T-helper 1 cell treated with Interleukin-12 subunit alpha and Interleukin-12 subunit beta and Interleukin-4 antibody, amounts not matched to agents 30 ng/mL and 1 ng/mL, for 36 hours (primary cell): Measurements from ENCODE around the gene TCFL5. TPM values are rescaled to one million over a fixed set of nuclear protein-coding genes. Genes with fewer than 3 reads are reported as not detected.

Experiments used
- intact Hi-C: fragments of 100-400 bp; cut with micrococcal nuclease; formaldehyde crosslinking; loops from one replicate; pipeline ENCODE4 v1.15.1; 2024
- total RNA-seq: library from RNA; stranded (reverse); gene quantifications from 2 replicates; pipeline ENCODE4 v1.2.3, GENCODE V29; 2022

The TCFL5 gene
- total RNA-seq, 1 donor from 2014 or later: 4.5 TPM

GRCh38 chr20:62823688-62824475, 37.7 kb downstream of the TCFL5 start:
- intact Hi-C loops: loop anchor here (1.0 to 2.0 kb wide), 3 partner anchors 29 to 185 kb away; partner anchors contain the start of gene TCFL5

GRCh38 chr20:62822788-62823651, 38.6 kb downstream of the TCFL5 start:
- intact Hi-C loops: loop anchor here (1.0 kb wide), 1 partner anchor 186 kb away; no protein-coding TSS in a partner anchor

DNA sequence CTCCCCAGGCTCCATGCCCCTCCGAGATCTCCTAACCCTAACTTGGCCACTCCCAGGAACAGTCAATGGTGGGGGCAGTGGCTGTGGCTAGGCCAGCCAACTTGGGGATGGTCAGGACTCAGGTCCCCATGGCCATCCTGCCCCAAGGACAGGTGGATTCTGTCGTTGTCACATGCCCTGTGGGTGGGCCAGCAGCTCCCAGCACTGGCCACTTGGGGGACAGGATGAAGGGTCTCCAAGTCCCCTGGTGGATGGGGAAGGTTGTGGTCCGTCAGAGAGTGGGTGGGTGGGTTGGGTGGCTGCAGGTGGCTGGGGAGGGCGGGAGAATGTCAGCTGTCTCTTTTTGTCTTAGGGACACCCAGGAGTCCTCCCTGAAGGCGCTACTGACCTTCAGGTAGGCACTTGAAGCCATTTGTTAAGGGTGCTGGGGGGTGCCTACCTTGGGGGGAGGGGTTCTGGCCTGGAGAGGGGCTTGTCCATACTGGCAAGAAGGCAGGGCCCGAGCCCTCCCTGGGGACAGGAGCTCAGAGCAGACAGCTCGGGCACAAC, 39.3 kb downstream of the TCFL5 start:
- intact Hi-C loops: no loop called here

DNA sequence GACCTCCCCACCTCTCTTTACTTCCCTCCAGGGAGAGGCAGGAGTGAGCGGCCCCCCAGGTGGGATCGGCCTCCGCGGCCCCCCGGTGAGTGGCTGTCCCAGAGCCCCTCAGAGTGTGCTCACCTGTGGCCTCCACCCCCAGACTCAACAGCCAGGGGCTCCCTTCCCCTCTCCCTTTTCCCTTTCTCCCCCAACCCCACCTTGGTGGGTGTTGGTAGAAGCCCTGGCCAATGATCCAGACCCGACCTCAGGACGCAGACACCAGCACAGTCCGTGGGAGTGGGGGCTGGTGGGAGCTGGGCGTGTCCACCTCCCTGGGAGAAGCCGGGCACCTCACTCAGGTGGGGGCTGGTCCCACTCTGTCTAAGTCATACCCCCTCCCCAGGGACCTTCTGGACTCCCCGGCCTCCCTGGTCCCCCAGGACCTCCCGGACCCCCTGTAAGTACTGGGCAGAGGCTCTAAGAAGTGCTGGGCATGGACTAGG, 39.9 kb downstream of the TCFL5 start:
- intact Hi-C loops: no loop called here

- intact Hi-C loops: no loop called here
Observed at GRCh38 chr20:62820962-62821725, 40.5 kb downstream of the TCFL5 start.

DNA sequence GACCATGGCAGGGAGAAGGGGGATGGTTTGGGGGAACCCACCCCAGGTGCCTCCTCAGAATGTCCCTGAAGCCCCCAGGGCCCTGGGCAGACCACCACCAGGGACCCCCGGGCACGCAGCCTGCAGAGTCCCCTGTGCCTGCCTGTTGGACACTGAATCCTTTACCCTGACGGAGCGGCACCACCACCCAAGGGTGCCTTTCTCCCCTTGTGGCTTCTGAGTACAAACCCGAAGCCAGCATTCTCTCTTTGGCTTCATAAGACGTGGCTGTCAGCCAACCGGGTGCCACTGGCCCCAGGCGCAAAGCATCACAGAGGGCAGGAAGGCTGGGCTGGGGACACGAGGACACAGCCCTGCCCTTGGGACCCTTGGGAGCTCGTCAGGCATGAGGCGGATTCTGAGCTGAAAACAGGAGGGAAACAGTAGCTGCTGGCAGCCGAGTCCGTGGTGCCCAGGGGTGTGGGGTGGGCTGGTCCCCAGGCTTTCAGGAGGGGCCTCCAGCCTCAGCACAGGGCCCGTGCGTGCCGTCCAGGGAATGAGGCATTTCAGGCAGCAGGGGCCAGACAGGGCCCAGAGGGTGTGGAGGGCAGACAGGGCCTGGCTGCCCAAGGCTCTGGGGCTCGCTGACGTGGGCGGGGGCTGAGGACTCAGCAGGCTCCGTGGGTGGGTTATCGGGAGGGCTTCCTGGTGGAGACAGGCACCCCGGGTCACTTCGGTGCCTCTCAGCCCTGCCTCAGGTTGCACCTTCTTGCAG, 41.2 kb downstream of the TCFL5 start:
- intact Hi-C loops: no loop called here

DNA sequence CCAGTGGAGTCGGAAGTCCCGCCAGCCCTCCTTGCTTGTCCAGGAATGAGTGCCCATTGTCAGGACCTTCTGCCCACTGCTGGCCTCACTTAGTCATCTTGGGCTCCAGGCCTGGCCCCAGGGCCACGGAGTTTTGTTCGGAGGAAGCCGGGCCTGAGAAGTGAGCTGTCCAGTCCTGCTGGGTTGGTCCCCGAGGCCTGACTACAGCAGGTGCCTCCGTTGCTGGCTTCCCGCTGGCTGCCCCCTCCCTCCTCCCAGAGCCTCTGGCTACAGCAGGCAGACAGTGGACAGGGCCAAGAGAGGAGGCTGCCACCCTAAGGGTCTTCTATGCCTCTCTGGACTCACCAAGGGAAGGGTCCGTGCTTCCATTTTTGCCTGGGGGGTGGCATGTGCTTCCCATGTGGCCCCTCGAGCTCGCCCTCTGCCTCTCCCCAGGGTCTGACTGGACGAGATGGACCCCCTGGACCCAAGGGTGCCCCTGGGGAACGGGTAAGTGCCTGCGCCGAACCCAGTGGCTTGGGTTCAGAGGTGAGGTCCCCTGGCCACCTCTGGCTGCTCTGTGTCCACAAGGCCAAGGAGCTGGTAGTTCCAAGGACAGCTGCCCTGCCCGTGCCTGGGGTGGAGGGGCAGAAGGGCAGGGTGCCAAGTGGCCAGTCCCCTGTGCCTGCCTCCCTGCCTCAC, 42.0 kb downstream of the TCFL5 start:
- intact Hi-C loops: no loop called here

- intact Hi-C loops: no loop called here
Observed at GRCh38 chr20:62818592-62819493, 42.8 kb downstream of the TCFL5 start.

GRCh38 chr20:62817975-62818591, 43.5 kb downstream of the TCFL5 start:
- intact Hi-C loops: no loop called here

DNA sequence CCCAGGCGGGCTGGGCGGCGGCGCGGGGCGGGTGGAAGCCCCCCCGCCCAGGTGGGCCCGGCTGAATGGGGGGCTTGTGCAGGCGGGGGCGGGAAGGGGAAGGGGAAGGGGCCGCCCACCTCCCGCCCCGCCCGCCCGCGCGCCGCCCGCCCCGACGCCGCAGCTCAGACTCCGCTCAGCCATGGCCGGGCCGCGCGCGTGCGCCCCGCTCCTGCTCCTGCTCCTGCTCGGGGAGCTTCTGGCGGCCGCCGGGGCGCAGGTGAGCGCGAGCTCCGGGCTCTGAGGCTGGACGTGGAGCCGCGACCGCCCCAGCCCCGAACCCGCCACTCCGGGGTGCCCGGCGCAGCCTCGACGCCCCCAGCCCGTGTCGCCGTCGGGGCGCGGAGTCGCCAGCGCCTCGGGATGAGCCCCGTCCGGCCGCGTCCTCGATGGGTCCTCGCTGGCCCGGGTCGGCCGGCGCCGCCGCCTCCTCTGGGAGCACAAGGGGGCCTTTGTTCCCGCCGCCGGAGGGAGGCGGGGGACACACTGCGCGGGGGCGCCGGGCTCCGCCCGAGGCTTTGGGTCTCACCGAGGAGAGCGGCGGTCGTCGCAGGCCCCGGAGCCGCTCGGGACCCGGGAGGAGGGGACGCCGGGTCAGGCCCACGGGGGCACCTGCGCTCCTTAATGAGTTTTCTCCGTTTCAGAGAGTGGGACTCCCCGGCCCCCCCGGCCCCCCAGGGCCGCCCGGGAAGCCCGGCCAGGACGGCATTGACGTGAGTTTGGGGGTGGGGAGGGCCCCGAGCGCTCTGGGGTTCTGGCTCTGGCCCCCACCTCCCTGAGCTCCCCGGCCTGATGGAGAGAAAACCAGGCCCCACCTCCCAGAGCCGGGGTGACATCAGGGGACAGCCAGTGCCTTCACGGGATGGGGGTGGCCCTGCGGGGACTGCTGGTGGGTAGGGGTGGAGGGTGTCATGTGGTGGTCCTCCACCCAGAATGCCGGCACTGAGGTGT, 44.4 kb downstream of the TCFL5 start, which contains the start of gene COL9A3:
Gene COL9A3, plus strand, starts transcription at position 167 of the 990 bp plus-strand sequence. Its CDS starts 15 bp downstream, at position 182.
- intact Hi-C loops: no loop called here

DNA sequence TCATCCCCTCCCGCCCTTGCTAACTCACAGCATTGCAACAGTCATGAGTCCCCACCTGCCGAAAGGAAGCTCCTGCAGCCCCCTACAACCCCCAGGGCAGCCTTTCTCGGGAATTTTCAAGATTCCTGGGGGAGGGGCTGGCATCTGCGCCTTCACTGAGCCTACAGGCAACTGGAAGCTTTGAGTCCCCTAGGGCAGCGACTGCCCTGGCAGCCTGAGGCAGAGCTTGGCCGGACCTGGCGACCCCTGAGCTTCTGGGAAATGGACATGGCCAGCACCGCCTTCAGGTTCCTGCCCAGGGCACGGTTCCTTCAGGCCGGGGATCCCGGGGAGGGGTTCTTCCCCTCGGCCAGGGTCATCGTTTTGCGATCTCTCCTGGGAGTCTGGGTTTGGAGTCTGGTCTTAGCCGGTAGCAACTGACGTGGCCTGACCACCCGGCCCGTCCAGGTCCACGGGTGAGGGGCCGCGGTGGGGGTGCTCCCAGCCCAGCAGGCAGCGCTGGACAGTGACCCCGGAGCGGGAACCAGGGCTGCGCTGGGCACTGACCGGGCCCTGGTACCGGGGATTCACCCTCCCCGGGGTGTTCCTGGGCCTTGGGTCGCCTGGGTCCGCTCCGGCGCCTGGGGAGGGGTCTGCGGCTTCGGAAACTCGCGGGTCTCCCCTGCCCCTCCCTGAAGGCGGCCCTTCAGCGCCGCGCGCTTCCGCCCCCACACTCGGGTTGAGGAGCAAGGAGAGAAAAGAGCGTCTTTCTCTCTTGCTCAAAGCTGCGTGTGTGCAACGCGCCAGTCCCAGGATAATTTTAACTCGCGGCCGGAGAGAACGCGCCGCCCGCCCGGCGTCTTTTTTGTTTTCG, 45.4 kb downstream of the TCFL5 start:
- intact Hi-C loops: no loop called here

DNA sequence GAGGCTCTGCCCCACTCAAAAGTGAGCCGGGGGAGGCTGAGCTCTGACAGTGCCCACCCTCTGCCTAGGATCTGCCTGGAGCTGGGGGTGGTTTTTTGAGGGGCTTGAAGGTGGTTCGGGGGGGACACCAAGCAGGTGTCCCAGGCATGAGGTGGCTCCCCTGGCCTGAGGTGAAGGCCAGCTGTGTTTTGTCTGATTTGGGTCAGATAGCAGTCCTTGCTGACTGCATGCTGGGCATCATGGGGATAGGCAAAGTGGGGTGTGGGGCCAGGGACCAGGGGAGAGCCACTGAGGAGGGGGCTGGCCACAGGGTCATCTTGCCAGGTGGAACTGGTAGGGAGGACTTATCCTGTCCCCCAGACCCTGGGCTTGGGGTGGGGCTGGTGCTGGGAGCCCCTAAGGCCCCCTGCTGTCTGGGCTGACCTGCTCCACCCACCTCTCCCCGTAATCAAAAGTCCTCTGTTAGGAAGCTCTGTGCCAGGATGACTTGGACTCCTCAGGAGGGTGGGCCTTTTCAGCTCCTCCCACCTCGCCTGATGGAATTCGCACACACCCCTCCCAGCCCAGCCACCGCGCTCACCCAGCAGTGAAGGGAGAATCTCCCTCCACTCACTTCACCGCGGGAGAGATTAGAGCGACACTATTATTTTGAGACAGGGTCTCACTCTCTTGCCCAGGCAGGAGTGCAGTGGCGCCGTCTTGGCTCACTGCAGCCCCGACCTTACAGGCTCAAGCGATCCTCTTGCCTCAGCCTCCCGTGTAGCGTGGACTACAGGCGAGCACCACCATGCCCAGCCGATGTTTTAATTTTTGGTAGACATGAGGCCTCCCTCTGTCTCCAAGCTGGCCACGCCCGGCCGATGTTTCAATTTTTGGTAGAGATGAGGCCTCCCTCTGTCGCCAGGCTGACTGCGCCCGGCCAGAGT, 46.3 kb downstream of the TCFL5 start:
- intact Hi-C loops: no loop called here

GRCh38 chr20:62814709-62815065, 46.9 kb downstream of the TCFL5 start:
- intact Hi-C loops: no loop called here

GRCh38 chr20:62814060-62814708, 47.4 kb downstream of the TCFL5 start:
- intact Hi-C loops: no loop called here
